Kidney capillary endothelial cell (primary cell): ENCODE data around the gene DBN1.

ENCODE experiments used
- DNase-seq: peaks from one replicate; pipeline ENCODE4 v3.0.0-alpha.2; 2018; ENCODE audit warnings: low spot score

Gene DBN1

GRCh38 chr5:177504086-177505056 lies 30.9 kb upstream of the DBN1 start:
- DNase-seq, result no peak

- DNase-seq, result no peak
These were observed 30.1 kb upstream of the DBN1 start for GRCh38 chr5:177503351-177504085.

- DNase-seq, result no peak
These were observed 29.5 kb upstream of the DBN1 start for GRCh38 chr5:177502886-177503285.

GRCh38 chr5:177501874-177502678 lies 28.6 kb upstream of the DBN1 start:
- DNase-seq, result no peak

- peak; percentile 78 for DNase-seq
These were observed 27.5 kb upstream of the DBN1 start for GRCh38 chr5:177500685-177501522.

- DNase-seq, result no peak
These were observed 26.4 kb upstream of the DBN1 start for GRCh38 chr5:177499842-177500241.

GRCh38 chr5:177498013-177498787 lies 24.8 kb upstream of the DBN1 start:
- no peak for DNase-seq

GRCh38 chr5:177497292-177498012 lies 24.0 kb upstream of the DBN1 start, which contains the start of gene PDLIM7:
TSS of gene PDLIM7 (minus strand) at chr5:177497604. CDS start at chr5:177496512, 1,092 bp downstream.
- peak; percentile 96 for DNase-seq

- peak; percentile 85 for DNase-seq
These were observed 23.4 kb upstream of the DBN1 start for GRCh38 chr5:177496727-177497291.

GRCh38 chr5:177496070-177496726 lies 22.8 kb upstream of the DBN1 start:
- DNase-seq, result no peak

GRCh38 chr5:177495243-177496060 lies 22.0 kb upstream of the DBN1 start:
- peak; percentile 93 for DNase-seq

GRCh38 chr5:177494346-177495195 lies 21.1 kb upstream of the DBN1 start:
- DNase-seq, result peak; percentile 93

- no peak for DNase-seq
These were observed 20.4 kb upstream of the DBN1 start for GRCh38 chr5:177493795-177494345.

GRCh38 chr5:177492841-177493240 lies 19.4 kb upstream of the DBN1 start:
- DNase-seq, result no peak

- DNase-seq, result no peak
These were observed 18.7 kb upstream of the DBN1 start for GRCh38 chr5:177491983-177492746.

GRCh38 chr5:177491429-177491945 lies 18.1 kb upstream of the DBN1 start:
- no peak for DNase-seq
